GM10266 (cell line): ENCODE data around the gene CDC42BPA.

Source experiments
- DNase-seq: peaks from one replicate; pipeline ENCODE4 v3.0.0; 2012; ENCODE audit errors: extremely low spot score
- CTCF ChIP-seq: IDR thresholded peaks from 2 replicates; pipeline ENCODE4 v1.5.1; 2012; ENCODE audit warnings: mild to moderate bottlenecking, low read depth; ENCODE audit not compliant: control insufficient read depth, insufficient read depth; ENCODE audit errors: missing control alignments

The CDC42BPA gene

GRCh38 chr1:226973371-226973897 lies 344.9 kb downstream of the CDC42BPA start:
- DNase-seq = no peak
- no peak for TF ChIP-seq CTCF

- no peak for TF ChIP-seq CTCF
- no peak for DNase-seq
These were observed 345.4 kb downstream of the CDC42BPA start for GRCh38 chr1:226972931-226973330.

GRCh38 chr1:226971765-226972164 lies 346.5 kb downstream of the CDC42BPA start:
- no peak for DNase-seq
- TF ChIP-seq CTCF = no peak

GRCh38 chr1:226967665-226968064 lies 350.6 kb downstream of the CDC42BPA start:
- no peak for DNase-seq
- no peak for TF ChIP-seq CTCF

GRCh38 chr1:226966683-226967082 lies 351.6 kb downstream of the CDC42BPA start:
- TF ChIP-seq CTCF = no peak
- DNase-seq = no peak

- TF ChIP-seq CTCF = no peak
- DNase-seq = no peak
These were observed 352.5 kb downstream of the CDC42BPA start for GRCh38 chr1:226965581-226966440.

GRCh38 chr1:226964611-226965486 lies 353.4 kb downstream of the CDC42BPA start:
- TF ChIP-seq CTCF = no peak
- no peak for DNase-seq
